ENCODE measurements around the gene CECR2.

CECR2 gene

GRCh38 chr22:17451316-17451715, 82.1 kb downstream of the CECR2 start:
- DNase-seq (ENCODE audit: low read depth in 2 of 2), result no peak

- DNase-seq (ENCODE audit: low read depth in 2 of 2), result no peak
Measured at GRCh38 chr22:17460895-17461294, 91.6 kb downstream of the CECR2 start.

- no peak for DNase-seq (ENCODE audit: low read depth in 2 of 2)
Measured at GRCh38 chr22:17470880-17471500, 101.7 kb downstream of the CECR2 start.

- no peak for DNase-seq (ENCODE audit: low read depth in 2 of 2)
Measured at GRCh38 chr22:17471886-17472535, 102.8 kb downstream of the CECR2 start.

GRCh38 chr22:17472932-17473331, 103.7 kb downstream of the CECR2 start:
- no peak for DNase-seq (ENCODE audit: low read depth in 2 of 2)

DNA sequence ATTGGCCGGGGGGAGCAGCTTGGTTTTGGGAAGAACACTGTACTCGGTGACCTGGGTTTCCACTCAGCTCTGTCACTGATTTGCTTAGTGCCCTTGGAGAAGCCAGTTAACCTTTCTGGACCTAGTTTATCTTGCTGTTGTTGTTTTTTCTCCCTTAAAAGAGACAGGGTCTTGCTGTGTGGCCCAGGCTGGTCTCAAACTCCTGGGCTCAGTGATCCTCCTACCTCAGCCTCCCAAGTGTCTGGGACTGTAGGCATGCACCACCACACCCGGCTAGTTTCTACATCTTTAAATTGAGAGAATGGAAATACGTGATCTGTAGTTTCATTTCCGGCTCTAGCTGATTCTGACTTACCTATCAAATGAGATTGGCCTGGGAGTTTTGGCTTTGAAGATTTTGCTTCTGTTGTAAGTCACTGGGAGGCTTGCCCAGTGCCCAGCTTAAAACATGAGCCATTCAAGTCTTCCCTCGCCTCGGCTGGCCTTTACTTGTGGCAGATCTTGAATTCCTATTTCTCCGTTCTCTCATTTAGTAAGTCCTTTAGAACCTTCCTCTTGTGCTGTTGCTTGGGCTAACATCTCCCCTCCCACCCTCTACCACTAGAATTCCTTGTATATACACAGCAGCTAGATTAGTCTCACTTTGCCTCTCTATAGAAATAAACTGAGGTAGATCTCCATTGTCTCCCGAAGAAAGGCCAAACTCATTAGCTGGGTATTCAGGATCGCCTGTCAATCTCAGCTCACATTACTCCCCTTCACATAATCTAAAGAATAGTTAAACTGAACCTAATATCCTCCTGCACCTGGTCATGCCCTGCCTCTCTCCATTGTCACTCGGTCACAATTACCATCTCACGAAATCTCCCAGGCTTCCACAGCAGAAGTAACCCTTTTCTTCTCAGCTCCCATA, 106.3 kb downstream of the CECR2 start:
- no peak for DNase-seq (ENCODE audit: low read depth in 2 of 2)

- DNase-seq (ENCODE audit: low read depth in 2 of 2), result no peak
Measured at GRCh38 chr22:17476838-17477237, 107.6 kb downstream of the CECR2 start.

GRCh38 chr22:17477391-17477833, 108.2 kb downstream of the CECR2 start:
- no peak for DNase-seq (ENCODE audit: low read depth in 2 of 2)

DNA sequence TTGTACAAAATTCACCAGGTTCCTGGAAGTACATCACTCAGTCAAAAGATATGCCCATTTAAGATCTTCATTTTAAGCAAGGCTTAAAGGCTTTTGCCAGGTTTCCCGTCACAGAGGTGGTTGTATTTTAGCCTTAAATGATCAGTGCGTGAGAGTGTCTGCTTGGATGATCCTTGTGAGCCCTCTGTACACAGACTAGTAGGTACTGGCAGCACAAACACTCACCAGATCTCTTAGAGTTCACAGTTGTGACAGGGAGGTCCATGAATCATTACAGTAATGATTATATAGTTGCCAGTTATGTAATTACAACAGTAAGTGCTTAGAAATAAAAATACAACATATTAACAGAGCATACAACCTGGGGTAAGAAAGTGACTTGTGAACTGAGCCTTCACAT, 109.9 kb downstream of the CECR2 start:
- DNase-seq (ENCODE audit: low read depth in 2 of 2), result no peak

DNA sequence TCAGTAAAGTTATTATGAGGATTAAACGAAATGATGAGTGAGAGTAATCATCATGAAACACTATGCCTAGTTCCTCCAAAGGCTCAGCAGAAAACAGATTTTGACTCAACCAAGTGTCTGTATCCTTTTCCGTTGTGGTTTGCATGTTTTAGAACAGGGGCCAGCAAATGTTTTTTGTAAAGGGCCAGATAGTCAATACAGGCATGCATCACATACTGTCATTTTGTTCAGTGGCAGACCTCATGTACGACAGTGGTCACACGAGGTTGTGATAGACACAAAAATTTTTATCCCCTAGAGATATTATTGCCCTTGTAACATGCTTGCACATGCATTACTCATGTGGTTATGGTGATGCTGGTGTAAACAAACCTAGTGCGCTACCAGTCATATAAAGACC, 112.2 kb downstream of the CECR2 start:
- DNase-seq (ENCODE audit: low read depth in 2 of 2), result peak in 1 of 2 donors; percentile 0

- DNase-seq (ENCODE audit: low read depth in 2 of 2), result no peak
Measured at GRCh38 chr22:17483688-17484372, 114.6 kb downstream of the CECR2 start.

GRCh38 chr22:17484608-17485007, 115.3 kb downstream of the CECR2 start:
- DNase-seq (ENCODE audit: low read depth in 2 of 2), result no peak

DNA sequence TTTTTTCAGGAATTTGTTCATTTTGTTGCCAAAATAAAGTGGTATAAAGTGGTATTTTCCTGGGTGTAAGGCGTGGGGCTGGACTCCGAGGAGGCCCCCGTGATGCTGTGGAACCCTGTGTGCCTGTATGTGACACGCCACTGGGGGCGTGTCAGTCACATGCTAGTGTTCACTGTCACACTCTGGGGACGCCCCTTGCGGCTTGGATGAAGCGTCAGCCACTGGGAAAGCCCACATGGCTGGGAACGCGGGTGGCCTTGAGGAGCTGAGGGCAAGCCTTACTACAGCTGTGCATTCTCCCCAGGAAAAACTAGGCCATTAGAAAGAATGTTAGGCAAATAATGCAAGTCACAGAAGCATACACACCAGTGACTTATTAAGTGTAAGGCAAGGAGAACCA, 117.1 kb downstream of the CECR2 start:
- no peak for DNase-seq (ENCODE audit: low read depth in 2 of 2)

- DNase-seq (ENCODE audit: low read depth in 2 of 2), result no peak
Measured at GRCh38 chr22:17486719-17487118, 117.5 kb downstream of the CECR2 start.

DNA sequence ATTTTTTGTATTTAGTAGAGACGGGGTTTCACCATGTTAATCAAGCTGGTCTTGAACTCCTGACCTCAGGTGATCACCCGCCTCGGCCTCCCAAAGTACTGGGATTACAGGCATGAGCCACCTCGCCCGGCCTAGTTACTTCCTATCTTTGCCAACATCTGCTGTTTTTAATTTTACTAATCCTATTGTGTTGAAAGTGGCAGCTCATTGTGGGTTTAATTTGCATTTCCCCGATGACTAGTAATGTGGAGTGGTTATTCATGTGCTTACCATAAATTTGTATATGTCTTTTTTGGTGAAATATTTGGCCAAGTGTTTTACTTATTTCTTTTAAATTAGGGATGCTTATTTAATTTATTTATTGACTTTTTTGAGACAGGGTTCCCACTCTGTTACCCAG, 119.8 kb downstream of the CECR2 start:
- DNase-seq (ENCODE audit: low read depth in 2 of 2), result no peak

DNA sequence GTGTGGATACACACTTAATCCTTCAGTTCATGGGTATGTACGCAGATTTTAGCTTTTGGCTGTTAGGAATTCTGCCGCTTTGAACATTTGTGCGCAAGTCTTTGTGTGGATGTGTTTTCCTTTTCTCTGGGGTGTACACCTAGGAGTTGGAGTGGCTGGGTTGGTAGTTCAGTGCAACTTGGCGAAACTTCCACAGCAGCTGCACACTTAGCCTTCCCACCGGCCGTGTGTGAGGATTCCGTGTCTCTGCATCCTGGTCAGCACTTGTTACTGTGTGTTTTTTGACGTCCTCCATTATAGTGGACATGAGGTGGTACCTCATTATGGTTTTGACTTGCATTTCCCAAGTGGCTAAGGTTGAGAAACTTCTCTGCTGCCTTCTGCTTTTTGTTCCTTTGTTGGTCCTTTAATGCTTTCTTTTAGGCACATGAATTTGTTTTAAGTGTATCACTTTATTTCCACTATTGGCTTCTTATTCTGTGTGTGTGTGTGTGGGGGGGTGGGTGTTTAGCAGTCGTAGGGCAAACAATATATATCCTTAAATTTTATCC, 121.9 kb downstream of the CECR2 start:
- DNase-seq (ENCODE audit: low read depth in 2 of 2), result no peak

DNA sequence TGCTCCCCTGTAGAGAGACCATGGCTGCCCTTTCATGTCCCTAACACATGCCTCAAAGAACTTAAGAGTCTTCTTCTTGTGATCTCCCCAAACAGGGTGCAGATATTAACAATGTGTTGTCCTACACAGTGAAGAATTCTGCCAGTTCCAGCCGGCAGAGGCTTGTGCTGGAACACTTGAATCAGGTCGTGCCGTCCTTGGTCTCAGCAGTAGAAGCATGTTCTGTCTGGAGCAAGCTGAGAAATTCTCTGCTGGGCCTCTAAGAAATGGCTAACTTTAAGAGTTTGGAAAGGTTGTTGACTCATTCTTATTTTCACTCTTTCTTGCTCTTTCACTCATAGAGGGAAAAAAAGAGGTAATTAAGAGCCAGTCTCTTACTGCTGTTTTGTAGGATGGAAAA, 123.0 kb downstream of the CECR2 start:
- DNase-seq (ENCODE audit: low read depth in 2 of 2), result no peak

- DNase-seq (ENCODE audit: low read depth in 2 of 2), result no peak
Measured at GRCh38 chr22:17493419-17493981, 124.2 kb downstream of the CECR2 start.

DNA sequence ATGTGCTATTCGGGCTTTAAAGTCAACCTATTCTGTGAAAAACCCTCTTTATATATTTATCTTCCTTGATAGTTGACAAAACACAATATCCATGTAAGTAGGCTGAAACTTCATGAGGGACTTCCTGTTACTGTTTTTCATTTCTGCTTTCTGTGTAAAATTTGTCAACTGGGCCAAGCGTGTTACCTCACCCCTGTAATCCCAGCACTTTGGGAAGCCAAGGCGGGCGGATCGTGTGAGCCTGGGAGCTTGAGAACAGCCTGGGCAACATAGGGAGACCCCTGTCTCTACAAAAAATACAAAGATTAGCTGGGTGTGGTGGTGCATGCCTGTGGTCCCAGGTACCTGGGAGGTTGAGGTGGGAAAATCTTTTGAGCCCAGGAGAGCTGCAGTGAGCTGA, 127.6 kb downstream of the CECR2 start:
- no peak for DNase-seq (ENCODE audit: low read depth in 2 of 2)

DNA sequence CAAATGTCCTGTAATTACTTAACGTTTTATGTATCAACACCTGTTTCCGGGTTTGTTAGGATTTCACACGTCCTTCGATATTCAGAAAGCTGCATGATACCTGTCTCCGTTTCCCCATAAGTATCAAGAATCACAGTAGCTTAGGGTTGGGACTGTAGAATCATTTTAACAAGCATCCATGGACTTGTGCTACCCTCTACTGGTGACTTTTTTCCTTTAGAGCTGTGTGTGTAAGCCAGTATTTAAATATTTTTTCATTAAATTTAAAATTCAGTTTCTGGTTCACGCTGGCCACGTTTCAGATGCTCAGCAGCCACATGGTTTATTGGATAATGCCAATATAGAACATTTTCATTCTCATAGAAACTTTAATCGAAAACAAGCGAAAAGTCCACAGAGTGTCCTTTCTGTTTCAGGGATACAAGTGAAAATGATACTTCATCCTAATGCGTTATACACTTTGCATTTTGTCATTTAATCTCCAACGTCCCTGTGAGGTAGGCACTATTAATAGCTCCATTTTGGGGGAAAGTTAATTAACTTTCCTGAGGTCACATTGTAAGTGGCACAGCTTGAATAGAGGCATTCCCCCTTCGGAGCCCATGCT, 132.5 kb downstream of the CECR2 start:
- no peak for DNase-seq (ENCODE audit: low read depth in 2 of 2)

DNA sequence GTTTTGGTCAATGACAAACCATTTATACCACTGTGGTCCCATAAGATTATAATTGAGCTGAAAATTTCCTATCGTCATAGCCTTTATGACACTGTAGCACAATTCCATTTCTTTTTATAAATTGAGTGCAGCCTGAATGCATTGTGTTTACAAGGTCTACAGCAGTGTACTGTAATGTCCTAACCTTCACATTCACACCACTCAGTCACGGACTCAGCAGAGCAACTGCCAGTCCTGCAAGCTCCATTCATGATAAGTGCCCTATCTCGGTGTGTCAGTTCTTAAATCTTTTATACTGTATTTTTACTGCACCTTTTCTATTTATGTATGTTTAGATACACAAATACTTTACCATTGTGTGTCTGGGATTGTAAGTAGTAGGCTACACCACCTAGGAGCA, 138.8 kb downstream of the CECR2 start:
- DNase-seq (ENCODE audit: low read depth in 2 of 2), result no peak
